A549 (cell line): Measurements from ENCODE around the gene TM7SF2.

Experiments
- CEBPB ChIP-seq, 2 experiments: fragments of >200 bp in 1 of 2; sonication (Bioruptor Twin) in 1 of 2; formaldehyde crosslinking in 1 of 2; IDR thresholded peaks; 2 replicates each; pipeline ENCODE4 v1.6.1; 2012 to 2016
- CTCF ChIP-seq: fragments of >200 bp; sonication (Bioruptor Twin); formaldehyde crosslinking; IDR thresholded peaks from 3 replicates; pipeline ENCODE4 v1.5.1; 2016
- FOSL2 ChIP-seq, 2 experiments: fragments of 450-650 bp in 1 of 2; fragments of >200 bp in 1 of 2; sonication (Bioruptor Twin) in 1 of 2; formaldehyde crosslinking; IDR thresholded peaks; 2 replicates each; pipeline versions ENCODE4 v1.5.0 to v1.6.1; 2016 to 2020; ENCODE audit warnings: mild to moderate bottlenecking in 1 of 2, moderate library complexity in 1 of 2
- JUNB ChIP-seq: fragments of >200 bp; sonication (Bioruptor Twin); formaldehyde crosslinking; IDR thresholded peaks from 2 replicates; pipeline ENCODE4 v1.6.1; 2016
- MAZ ChIP-seq: fragments of 150-350 bp; IDR thresholded peaks from 2 replicates; pipeline ENCODE4 v1.6.1; 2014; ENCODE audit warnings: antibody characterized with exemption, low read depth, low read length, borderline replicate concordance
- REST ChIP-seq: fragments of 200-600 bp; sonication (generic); IDR thresholded peaks from 2 replicates; pipeline ENCODE4 v1.6.1; 2016; ENCODE audit warnings: antibody characterized with exemption, mild to moderate bottlenecking, moderate library complexity

- TF ChIP-seq JUNB (no peak), MAZ (no peak), CEBPB (IDR thresholded peaks at IDR 0.05) (no peak), CTCF (no peak), FOSL2 (IDR thresholded peaks at IDR 0.05) (no peak), FOSL2 (CRISPR knock-in tag; IDR thresholded peaks at IDR 0.05) (no peak), REST (no peak)
Measured at GRCh38 chr11:65129649-65130441, 18.2 kb downstream of the TM7SF2 start.
